PC-3 (cell line): ENCODE measurements around the gene SLC6A1. TPM values are rescaled to one million over a fixed set of nuclear protein-coding genes. Genes with fewer than 3 reads are reported as not detected.

Experiments
- ATAC-seq: fragments of 200-7000 bp; cut with Tn5 transposase; 2 replicates; pipeline ENCODE4 v1.9.1; 2020; ENCODE audit warnings: mild to moderate bottlenecking, moderate library complexity
- BruUV-seq: library from RNA; stranded (reverse); fragments of 400-500 nt; replicated peaks from 2 replicates; lab custom pipeline; 2021; lab: Mats Ljungman, UMichigan
- CTCF ChIA-PET: fragments of 300-600 bp; sonication (Branson Sonifier 250); formaldehyde crosslinking; loops from one replicate; lab custom pipeline; 2022; ENCODE audit warnings: antibody characterized with exemption; lab: Charles Lee
- POLR2A ChIA-PET: fragments of 300-600 bp; sonication (Branson Sonifier 250); formaldehyde crosslinking; loops from one replicate; lab custom pipeline; 2022; ENCODE audit warnings: antibody characterized with exemption; ENCODE audit not compliant: unreplicated experiment; lab: Charles Lee
- DNase-seq: peaks from one replicate; pipeline ENCODE4 v3.0.0-alpha.2; 2015
- H2AFZ ChIP-seq: fragments of 300-600 bp; sonication (generic); 2 replicates; pipeline ENCODE4 v1.6.0; 2016; ENCODE audit warnings: antibody characterized with exemption, low read length
- H3F3A ChIP-seq: fragments of 300-600 bp; sonication (generic); one replicate; pipeline ENCODE4 v1.6.0; 2017; ENCODE audit warnings: antibody characterized with exemption, low read length, control low read depth, mild to moderate bottlenecking; ENCODE audit not compliant: unreplicated experiment
- H3K27ac ChIP-seq: fragments of 300-600 bp; sonication (generic); 2 replicates; pipeline ENCODE4 v1.5.1; 2016; ENCODE audit warnings: mild to moderate bottlenecking, low read length
- H3K27me3 ChIP-seq: fragments of 300-600 bp; sonication (generic); 2 replicates; pipeline ENCODE4 v1.6.1; 2016; ENCODE audit warnings: low read length, mixed read lengths
- H3K36me3 ChIP-seq: fragments of 300-600 bp; sonication (generic); 2 replicates; pipeline ENCODE4 v1.6.1; 2016; ENCODE audit warnings: low read depth, mixed run types, low read length, mixed read lengths
- H3K4me1 ChIP-seq: fragments of 300-600 bp; sonication (generic); 2 replicates; pipeline ENCODE4 v1.5.1; 2016; ENCODE audit warnings: low read length; ENCODE audit not compliant: insufficient read depth
- H3K4me2 ChIP-seq: fragments of 300-600 bp; sonication (generic); 2 replicates; pipeline ENCODE4 v1.6.0; 2016; ENCODE audit warnings: low read length
- H3K4me3 ChIP-seq: fragments of 300-600 bp; sonication (generic); 2 replicates; pipeline ENCODE4 v1.5.1; 2016; ENCODE audit warnings: mild to moderate bottlenecking, low read length, mixed read lengths
- H3K79me2 ChIP-seq: fragments of 300-600 bp; sonication (generic); 2 replicates; pipeline ENCODE4 v1.6.1; 2017; ENCODE audit warnings: low read length, mixed read lengths
- H3K9ac ChIP-seq: fragments of 300-600 bp; sonication (generic); 2 replicates; pipeline ENCODE4 v1.6.0; 2016; ENCODE audit warnings: mild to moderate bottlenecking, low read length
- H3K9me2 ChIP-seq: fragments of 300-600 bp; sonication (generic); replicated peaks from 2 replicates; pipeline ENCODE4 v1.6.1; 2016; ENCODE audit warnings: mixed run types, low read length, mixed read lengths
- H3K9me3 ChIP-seq: fragments of 300-600 bp; sonication (generic); 2 replicates; pipeline ENCODE4 v1.6.1; 2016; ENCODE audit warnings: low read length, mixed read lengths
- H4K20me1 ChIP-seq: fragments of 300-600 bp; sonication (generic); 2 replicates; pipeline ENCODE4 v1.6.1; 2016; ENCODE audit warnings: low read length, mixed read lengths
- EZH2 ChIP-seq: fragments of 300-600 bp; sonication (generic); IDR thresholded peaks from one replicate; pipeline ENCODE4 v1.6.1; 2017; ENCODE audit warnings: antibody characterized with exemption, mild to moderate bottlenecking, low read length; ENCODE audit not compliant: unreplicated experiment
- EZH2phosphoT487 ChIP-seq: fragments of 300-600 bp; sonication (generic); IDR thresholded peaks from 2 replicates; pipeline ENCODE4 v1.6.1; 2018; ENCODE audit warnings: mild to moderate bottlenecking, antibody characterized with exemption, low read length, borderline replicate concordance
- intact Hi-C: fragments of 100-400 bp; cut with micrococcal nuclease; formaldehyde crosslinking; loops from 2 replicates; pipeline ENCODE4 v1.9.0; 2023
- total RNA-seq: library from RNA; depleted of rRNA; stranded (reverse); fragments of >200 nt; gene quantifications from 2 replicates; pipeline ENCODE4 v1.2.3, GENCODE V29; 2014
- TF ChIP-seq, protein P1 (sequence below): fragments of 300-600 bp; sonication (generic); conservative IDR thresholded peaks from 2 replicates; pipeline ENCODE4 v1.5.1; 2017; ENCODE audit warnings: antibody characterized with exemption, low read depth, mild to moderate bottlenecking, low read length

Gene SLC6A1
- total RNA-seq, 1 experiment from 2014 or later, result not detected

DNA sequence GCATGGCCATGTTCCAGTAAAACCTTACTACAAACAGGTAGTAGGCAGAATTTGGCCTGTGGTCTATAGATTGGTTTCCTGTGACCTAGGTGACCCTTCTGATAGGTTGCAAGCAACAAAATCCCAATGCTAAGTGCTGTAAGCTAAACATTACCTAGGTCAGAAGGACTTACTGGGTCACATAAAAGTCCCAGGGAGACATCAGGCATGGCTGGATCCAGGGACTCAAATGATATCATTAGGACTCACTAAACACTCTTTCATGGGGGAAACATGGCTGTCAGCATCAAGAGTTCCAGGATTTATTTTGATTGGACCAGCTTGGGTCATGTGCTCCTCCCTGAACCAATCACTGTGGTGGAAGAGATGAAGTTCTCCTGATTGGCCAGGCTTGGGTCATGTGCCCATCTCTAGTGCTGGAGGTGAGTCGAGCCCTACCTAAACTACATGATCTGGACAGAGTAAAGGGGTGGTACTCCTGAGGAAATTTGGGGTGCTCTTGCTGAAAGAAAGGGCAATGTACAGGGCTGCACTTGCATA lies 16.8 kb upstream of the SLC6A1 start:
- H3F3A ChIP-seq, result no peaks in the 10 kb centered on the region
- no peak overlapping the region for H3K4me3 ChIP-seq
- H3K9ac ChIP-seq, result no peak overlapping the region
- intact Hi-C loops, result no loop called here
- ATAC-seq (no peak), DNase-seq (no peak)
- no peaks in the 10 kb centered on the region for H3K36me3 ChIP-seq
- H2AFZ ChIP-seq, result no peak overlapping the region
- H3K4me2 ChIP-seq, result no peak overlapping the region
- TF ChIP-seq EZH2 (no peak), EZH2phosphoT487 (no peak)
- TF ChIP-seq, protein P1, sequence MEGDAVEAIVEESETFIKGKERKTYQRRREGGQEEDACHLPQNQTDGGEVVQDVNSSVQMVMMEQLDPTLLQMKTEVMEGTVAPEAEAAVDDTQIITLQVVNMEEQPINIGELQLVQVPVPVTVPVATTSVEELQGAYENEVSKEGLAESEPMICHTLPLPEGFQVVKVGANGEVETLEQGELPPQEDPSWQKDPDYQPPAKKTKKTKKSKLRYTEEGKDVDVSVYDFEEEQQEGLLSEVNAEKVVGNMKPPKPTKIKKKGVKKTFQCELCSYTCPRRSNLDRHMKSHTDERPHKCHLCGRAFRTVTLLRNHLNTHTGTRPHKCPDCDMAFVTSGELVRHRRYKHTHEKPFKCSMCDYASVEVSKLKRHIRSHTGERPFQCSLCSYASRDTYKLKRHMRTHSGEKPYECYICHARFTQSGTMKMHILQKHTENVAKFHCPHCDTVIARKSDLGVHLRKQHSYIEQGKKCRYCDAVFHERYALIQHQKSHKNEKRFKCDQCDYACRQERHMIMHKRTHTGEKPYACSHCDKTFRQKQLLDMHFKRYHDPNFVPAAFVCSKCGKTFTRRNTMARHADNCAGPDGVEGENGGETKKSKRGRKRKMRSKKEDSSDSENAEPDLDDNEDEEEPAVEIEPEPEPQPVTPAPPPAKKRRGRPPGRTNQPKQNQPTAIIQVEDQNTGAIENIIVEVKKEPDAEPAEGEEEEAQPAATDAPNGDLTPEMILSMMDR, result no peak
- H3K9me2 ChIP-seq, result no peaks in the 10 kb centered on the region
- no peak overlapping the region for H3K27ac ChIP-seq
- BruUV-seq, result no TSS peak
- ChIA-PET CTCF (no interaction called here), POLR2A (no interaction called here)
- no peaks in the 10 kb centered on the region for H3K4me1 ChIP-seq
- H4K20me1 ChIP-seq, result no peaks in the 10 kb centered on the region
- no peaks in the 10 kb centered on the region for H3K79me2 ChIP-seq
- H3K27me3 ChIP-seq, result peaks cover 36% of the 10 kb centered on the region
- H3K9me3 ChIP-seq, result no peaks in the 10 kb centered on the region

DNA sequence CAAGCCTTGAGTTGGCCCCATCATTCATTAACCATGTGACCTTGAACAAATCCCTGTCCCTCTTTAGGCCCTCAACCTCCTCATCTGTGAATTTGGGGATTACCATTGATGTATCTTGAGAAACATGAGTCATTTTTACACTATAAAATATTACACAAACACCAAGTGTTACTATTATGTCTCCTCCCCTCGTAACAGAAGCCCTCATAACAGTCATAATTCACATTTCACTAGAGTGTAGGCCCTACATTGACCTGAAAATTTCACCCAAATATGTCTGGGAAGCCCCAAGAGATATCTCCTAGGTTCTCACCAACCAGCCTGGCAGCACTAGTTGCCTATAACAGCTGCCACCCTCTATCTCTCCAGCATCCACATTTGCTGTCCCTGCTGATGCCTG lies 15.8 kb upstream of the SLC6A1 start:
- no peak for DNase-seq
- Histone ChIP-seq H3K4me2 (no peak overlapping the region), H3K4me3 (no peak overlapping the region), H3F3A (no peaks in the 10 kb centered on the region), H3K27ac (no peak overlapping the region), H3K27me3 (peaks cover 35% of the 10 kb centered on the region), H3K9ac (no peak overlapping the region), H4K20me1 (no peaks in the 10 kb centered on the region), H3K9me3 (no peaks in the 10 kb centered on the region), H3K79me2 (no peaks in the 10 kb centered on the region), H3K36me3 (no peaks in the 10 kb centered on the region), H3K4me1 (peaks cover 3% of the 10 kb centered on the region), H3K9me2 (no peaks in the 10 kb centered on the region), H2AFZ (no peak overlapping the region)
- intact Hi-C loops, result no loop called here
- ChIA-PET CTCF (no interaction called here), POLR2A (no interaction called here)
- ATAC-seq, result no peak
- BruUV-seq, result no TSS peak
- TF ChIP-seq, protein P1, result no peak
- TF ChIP-seq EZH2 (no peak), EZH2phosphoT487 (no peak)

DNA sequence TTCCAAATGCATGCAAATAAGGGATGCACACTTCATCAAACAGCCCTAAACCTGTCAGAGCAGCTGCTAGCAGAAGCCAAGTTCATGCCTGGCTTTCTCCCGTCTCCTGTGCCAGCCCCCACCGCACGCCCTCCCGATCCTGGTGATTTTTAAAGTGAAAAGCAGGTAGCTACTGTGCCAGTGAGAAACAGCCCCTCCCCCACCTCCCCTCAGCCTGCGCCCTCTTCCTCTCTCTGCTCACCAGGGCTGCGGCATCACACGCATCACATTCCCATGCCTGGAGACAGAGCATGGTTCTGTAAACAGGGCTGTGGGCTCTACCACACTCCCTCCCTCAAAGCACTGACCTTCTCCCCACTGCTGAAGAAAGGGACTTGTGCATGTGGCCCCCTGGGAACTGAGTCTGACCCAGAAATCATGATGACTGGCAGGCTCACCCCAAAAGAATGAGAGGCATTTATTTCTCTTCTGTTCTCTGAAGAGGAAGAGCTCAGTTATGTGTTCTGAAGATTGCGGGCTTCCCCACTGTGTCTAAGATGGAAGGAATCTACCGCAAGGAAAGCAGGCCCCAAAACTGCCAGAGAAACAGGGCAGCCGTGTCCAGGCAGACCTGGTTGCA lies 14.5 kb upstream of the SLC6A1 start:
- peaks cover 23% of the 10 kb centered on the region; the same call in 1 of the 2 replicates for H3K27me3 ChIP-seq
- ChIA-PET CTCF (no interaction called here), POLR2A (interaction anchor here (0.7 kb wide), 1 partner anchor 162 kb away, joined by 6 read pairs; no protein-coding TSS in a partner anchor)
- H2AFZ ChIP-seq, result no peak overlapping the region
- H3K36me3 ChIP-seq, result no peaks in the 10 kb centered on the region
- no peaks in the 10 kb centered on the region for H3F3A ChIP-seq
- no peaks in the 10 kb centered on the region for H3K79me2 ChIP-seq
- H3K27ac ChIP-seq, result no peak overlapping the region
- H3K4me1 ChIP-seq, result peaks cover 13% of the 10 kb centered on the region
- no peaks in the 10 kb centered on the region for H3K9me3 ChIP-seq
- H3K9me2 ChIP-seq, result no peaks in the 10 kb centered on the region
- no peak overlapping the region for H3K4me2 ChIP-seq
- ATAC-seq (no peak), DNase-seq (no peak)
- H3K4me3 ChIP-seq, result no peak overlapping the region
- intact Hi-C loops, result no loop called here
- BruUV-seq, result no TSS peak
- H3K9ac ChIP-seq, result no peak overlapping the region
- no peaks in the 10 kb centered on the region for H4K20me1 ChIP-seq
- TF ChIP-seq EZH2phosphoT487 (no peak), EZH2 (no peak)
